Astrocyte (in vitro differentiated cells and primary cell): ENCODE results near the gene NAMPT. TPM values are rescaled to one million over a fixed set of nuclear protein-coding genes. Genes with fewer than 3 reads are reported as not detected.

Experiments used
- DNase-seq: peaks from one replicate; pipeline ENCODE4 v3.0.0-alpha.2; 2010; ENCODE audit warnings: low read depth
- FAIRE-seq: peaks from 2 replicates; lab custom pipeline; 2011; peaks lifted over from hg19 to GRCh38; lab: Jason Lieb, UNC
- H2AFZ ChIP-seq: 2 replicates; pipeline ENCODE4 v1.6.0; 2012; ENCODE audit warnings: low read depth, low read length, inconsistent platforms
- H3K27ac ChIP-seq: 2 replicates; pipeline ENCODE4 v1.5.1; 2011; ENCODE audit warnings: low read depth, low read length, inconsistent platforms
- H3K27me3 ChIP-seq: 2 replicates; pipeline ENCODE4 v1.6.0; 2011; ENCODE audit warnings: low read length, inconsistent platforms; ENCODE audit not compliant: insufficient read depth
- H3K36me3 ChIP-seq: 2 replicates; pipeline ENCODE4 v1.5.1; 2011; ENCODE audit warnings: low read length, inconsistent platforms; ENCODE audit not compliant: insufficient read depth
- H3K4me1 ChIP-seq: 2 replicates; pipeline ENCODE4 v1.5.1; 2011; ENCODE audit warnings: low read length, inconsistent platforms; ENCODE audit not compliant: insufficient read depth
- H3K4me2 ChIP-seq: 2 replicates; pipeline ENCODE4 v1.6.0; 2012; ENCODE audit warnings: low read length, inconsistent platforms
- H3K4me3 ChIP-seq: 2 replicates; pipeline ENCODE4 v1.5.1; 2011; ENCODE audit warnings: low read depth, mild to moderate bottlenecking, low read length, inconsistent platforms; ENCODE audit not compliant: insufficient read depth
- H3K79me2 ChIP-seq: 2 replicates; pipeline ENCODE4 v1.6.0; 2012; ENCODE audit warnings: mild to moderate bottlenecking, low read length, inconsistent platforms; ENCODE audit not compliant: insufficient read depth
- H3K9ac ChIP-seq: 2 replicates; pipeline ENCODE4 v1.6.0; 2012; ENCODE audit warnings: mild to moderate bottlenecking, low read length, inconsistent platforms
- H3K9me3 ChIP-seq: 2 replicates; pipeline ENCODE4 v1.5.1; 2012; ENCODE audit warnings: low read depth, mild to moderate bottlenecking, low read length, inconsistent platforms; ENCODE audit not compliant: insufficient read depth
- H4K20me1 ChIP-seq: 2 replicates; pipeline ENCODE4 v1.6.0; 2012; ENCODE audit warnings: low read length, inconsistent platforms; ENCODE audit not compliant: insufficient read depth
- H3K27ac Mint-ChIP-seq: one replicate; pipeline ENCODE4 v1.8.0; 2021; ENCODE audit warnings: mild to moderate bottlenecking, mixed read lengths; ENCODE audit not compliant: unreplicated experiment
- H3K27me3 Mint-ChIP-seq: one replicate; pipeline ENCODE4 v1.8.0; 2021; ENCODE audit warnings: low read depth, mixed read lengths; ENCODE audit not compliant: unreplicated experiment
- H3K36me3 Mint-ChIP-seq: one replicate; pipeline ENCODE4 v1.8.0; 2021; ENCODE audit warnings: low read depth, mixed read lengths; ENCODE audit not compliant: unreplicated experiment
- H3K4me1 Mint-ChIP-seq: one replicate; pipeline ENCODE4 v1.8.0; 2021; ENCODE audit warnings: low read depth, mixed read lengths; ENCODE audit not compliant: unreplicated experiment
- H3K4me3 Mint-ChIP-seq: one replicate; pipeline ENCODE4 v1.8.0; 2021; ENCODE audit warnings: mild to moderate bottlenecking, moderate library complexity, mixed read lengths; ENCODE audit not compliant: unreplicated experiment
- H3K9me3 Mint-ChIP-seq: one replicate; pipeline ENCODE4 v1.8.0; 2021; ENCODE audit warnings: mild to moderate bottlenecking, mixed read lengths; ENCODE audit not compliant: unreplicated experiment
- EZH2 ChIP-seq: IDR thresholded peaks from 2 replicates; pipeline ENCODE4 v1.6.1; 2012; ENCODE audit warnings: mild to moderate bottlenecking, low read length, inconsistent platforms; ENCODE audit not compliant: insufficient read depth
- total RNA-seq: library from RNA; stranded (reverse); gene quantifications from 2 replicates; pipeline ENCODE4 v1.2.1, GENCODE V29; 2021
- TF ChIP-seq, protein P1 (sequence below): IDR thresholded peaks from 2 replicates; pipeline ENCODE4 v1.5.1; 2011; ENCODE audit warnings: low read depth, mild to moderate bottlenecking, inconsistent platforms, low read length, moderate library complexity; ENCODE audit not compliant: insufficient read depth

Gene NAMPT
- total RNA-seq, 1 donor from 2014 or later: 52.1 TPM

- Histone ChIP-seq H3K4me3 (no peak overlapping the region), H3K36me3 (peaks cover 4% of the 10 kb centered on the region), H3K27me3 (no peaks in the 10 kb centered on the region), H3K9me3 (no peaks in the 10 kb centered on the region), H3K9ac (no peak overlapping the region), H2AFZ (no peak overlapping the region), H4K20me1 (peaks cover 35% of the 10 kb centered on the region), H3K4me1 (no peaks in the 10 kb centered on the region), H3K79me2 (peaks cover 50% of the 10 kb centered on the region), H3K4me2 (no peak overlapping the region), H3K27ac (no peak overlapping the region)
- DNase-seq (no peak), FAIRE-seq (no peak)
- TF ChIP-seq, protein P1, sequence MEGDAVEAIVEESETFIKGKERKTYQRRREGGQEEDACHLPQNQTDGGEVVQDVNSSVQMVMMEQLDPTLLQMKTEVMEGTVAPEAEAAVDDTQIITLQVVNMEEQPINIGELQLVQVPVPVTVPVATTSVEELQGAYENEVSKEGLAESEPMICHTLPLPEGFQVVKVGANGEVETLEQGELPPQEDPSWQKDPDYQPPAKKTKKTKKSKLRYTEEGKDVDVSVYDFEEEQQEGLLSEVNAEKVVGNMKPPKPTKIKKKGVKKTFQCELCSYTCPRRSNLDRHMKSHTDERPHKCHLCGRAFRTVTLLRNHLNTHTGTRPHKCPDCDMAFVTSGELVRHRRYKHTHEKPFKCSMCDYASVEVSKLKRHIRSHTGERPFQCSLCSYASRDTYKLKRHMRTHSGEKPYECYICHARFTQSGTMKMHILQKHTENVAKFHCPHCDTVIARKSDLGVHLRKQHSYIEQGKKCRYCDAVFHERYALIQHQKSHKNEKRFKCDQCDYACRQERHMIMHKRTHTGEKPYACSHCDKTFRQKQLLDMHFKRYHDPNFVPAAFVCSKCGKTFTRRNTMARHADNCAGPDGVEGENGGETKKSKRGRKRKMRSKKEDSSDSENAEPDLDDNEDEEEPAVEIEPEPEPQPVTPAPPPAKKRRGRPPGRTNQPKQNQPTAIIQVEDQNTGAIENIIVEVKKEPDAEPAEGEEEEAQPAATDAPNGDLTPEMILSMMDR: no peak
- TF ChIP-seq EZH2: no peak
- H3K27me3 Mint-ChIP-seq: no peaks in the 10 kb centered on the region
- no peaks in the 10 kb centered on the region for H3K9me3 Mint-ChIP-seq
- H3K4me3 Mint-ChIP-seq: no peak overlapping the region
- peaks cover 6% of the 10 kb centered on the region for H3K36me3 Mint-ChIP-seq
- H3K4me1 Mint-ChIP-seq: peaks cover 4% of the 10 kb centered on the region
- no peak overlapping the region for H3K27ac Mint-ChIP-seq
These were observed 8.3 kb downstream of the NAMPT start for GRCh38 chr7:106276513-106276912.

DNA sequence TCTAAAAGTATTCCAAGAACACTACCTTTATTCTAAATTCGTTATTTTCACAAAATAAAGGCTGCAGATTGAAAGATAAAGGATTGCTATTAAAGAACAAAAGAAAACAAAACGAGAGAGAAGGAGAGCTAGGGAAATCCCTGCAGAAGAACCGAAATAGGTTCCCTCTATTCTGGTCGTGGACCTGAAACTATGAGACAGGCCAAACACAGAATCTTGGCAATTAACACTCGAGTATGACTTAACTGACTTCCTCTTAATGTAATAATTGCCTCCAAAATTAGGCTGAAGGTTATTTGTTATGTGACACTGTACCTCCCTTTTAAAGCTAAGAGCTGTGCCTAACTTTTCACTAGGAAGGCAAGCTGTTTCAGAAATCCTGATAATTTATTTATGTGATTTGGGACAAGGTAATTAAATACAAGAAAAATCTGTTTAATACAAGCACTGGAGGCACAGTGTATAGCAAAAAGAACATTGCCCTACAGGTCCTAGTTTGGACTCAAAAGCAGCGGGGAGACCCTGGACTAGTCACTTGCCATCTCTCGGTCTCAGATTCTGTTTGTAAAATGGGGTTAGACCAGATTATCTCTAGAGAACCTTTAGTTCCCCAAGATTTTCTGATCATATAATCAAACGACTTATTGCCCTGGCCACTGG, 11.6 kb downstream of the NAMPT start:
- H2AFZ ChIP-seq: no peak overlapping the region
- Mint-ChIP-seq H3K4me1 (no peaks in the 10 kb centered on the region), H3K9me3 (no peaks in the 10 kb centered on the region), H3K36me3 (peaks cover 10% of the 10 kb centered on the region), H3K27me3 (no peaks in the 10 kb centered on the region), H3K27ac (no peak overlapping the region), H3K4me3 (no peak overlapping the region)
- no peaks in the 10 kb centered on the region for H3K27me3 ChIP-seq
- TF ChIP-seq EZH2: no peak
- TF ChIP-seq, protein P1: no peak
- no peak overlapping the region for H3K27ac ChIP-seq
- FAIRE-seq (no peak), DNase-seq (no peak)
- no peak overlapping the region for H3K4me2 ChIP-seq
- peaks cover 18% of the 10 kb centered on the region for H4K20me1 ChIP-seq
- H3K36me3 ChIP-seq: peaks cover 4% of the 10 kb centered on the region
- H3K4me1 ChIP-seq: no peaks in the 10 kb centered on the region
- peaks cover 19% of the 10 kb centered on the region for H3K79me2 ChIP-seq
- H3K4me3 ChIP-seq: no peak overlapping the region
- H3K9me3 ChIP-seq: no peaks in the 10 kb centered on the region
- H3K9ac ChIP-seq: no peak overlapping the region

- Histone ChIP-seq H4K20me1 (no peaks in the 10 kb centered on the region), H3K4me1 (no peaks in the 10 kb centered on the region), H3K27me3 (no peaks in the 10 kb centered on the region), H3K27ac (no peak overlapping the region), H3K9ac (no peak overlapping the region), H2AFZ (no peak overlapping the region), H3K4me2 (no peak overlapping the region), H3K36me3 (peaks cover 4% of the 10 kb centered on the region), H3K9me3 (no peaks in the 10 kb centered on the region), H3K4me3 (no peak overlapping the region), H3K79me2 (no peaks in the 10 kb centered on the region)
- Mint-ChIP-seq H3K4me3 (no peak overlapping the region), H3K9me3 (no peaks in the 10 kb centered on the region), H3K36me3 (peaks cover 9% of the 10 kb centered on the region), H3K4me1 (no peaks in the 10 kb centered on the region), H3K27ac (peak overlapping the region; percentile 66), H3K27me3 (no peaks in the 10 kb centered on the region)
- FAIRE-seq (no peak), DNase-seq (no peak)
- TF ChIP-seq EZH2: no peak
- TF ChIP-seq, protein P1: no peak
These were observed 14.4 kb downstream of the NAMPT start for GRCh38 chr7:106270122-106270977.
